OCI-LY3 (cell line): Measurements from ENCODE around the gene NANS.

Source experiments
- CTCF ChIP-seq: fragments of 200-600, 300-600 bp; sonication (generic); IDR thresholded peaks from 2 replicates; pipeline ENCODE4 v1.5.1; 2014; ENCODE audit warnings: antibody characterized with exemption, low read length, low read depth
- EZH2phosphoT487 ChIP-seq: fragments of 200-600 bp; shearing (Covaris generic); IDR thresholded peaks from 2 replicates; pipeline ENCODE4 v1.6.1; 2018; ENCODE audit warnings: antibody characterized with exemption, mixed run types, low read depth

GRCh38 chr9:98128316-98128715 is 71.8 kb downstream of the NANS start:
- TF ChIP-seq CTCF (no peak), EZH2phosphoT487 (no peak)
